ENCODE results near the gene TTC4. TPM values are rescaled to one million over a fixed set of nuclear protein-coding genes. Genes with fewer than 3 reads are reported as not detected.

Gene TTC4
- total RNA-seq, 1 experiment from 2014 or later: 30.8 TPM

GRCh38 chr1:54668567-54668966 is 47.1 kb upstream of the TTC4 start:
- no peaks in the 10 kb centered on the region for H3K4me1 ChIP-seq (ENCODE audit: insufficient read depth, low read length)
- Mint-ChIP-seq H3K9me3 (no peaks in the 10 kb centered on the region), H3K4me3 (no peak overlapping the region), H3K36me3 (ENCODE audit: insufficient read depth in 1 of 3, low read depth in 3 of 3) (no peaks in the 10 kb centered on the region), H3K27me3 (ENCODE audit: low read depth) (peaks cover 4% of the 10 kb centered on the region; the same call in 1 of the 2 replicates), H3K27ac (no peak overlapping the region; a peak in 1 of 7 replicates), H3K4me1 (no peaks in the 10 kb centered on the region; a peak in 2 of 4 replicates)
- H3K56ac ChIP-seq (ENCODE audit: insufficient read length, low read depth, low read length): no peak overlapping the region
- no peak overlapping the region for H4K8ac ChIP-seq (replicated peaks; ENCODE audit: insufficient read length, low read depth, low read length)
- no peaks in the 10 kb centered on the region for H4K20me1 ChIP-seq (ENCODE audit: control insufficient read depth, insufficient read depth, insufficient read length)
- no peak overlapping the region for H3T11ph ChIP-seq (ENCODE audit: low read length)
- no peaks in the 10 kb centered on the region for H3K27me3 ChIP-seq (ENCODE audit: insufficient read depth, low read length)
- no peak overlapping the region for H3K4me2 ChIP-seq (ENCODE audit: insufficient read depth, insufficient read length, low read length)
- H3K79me1 ChIP-seq (ENCODE audit: insufficient read depth, low read depth, low read length, poor library complexity, severe bottlenecking): no peaks in the 10 kb centered on the region
- WGBS (ENCODE audit: extremely low coverage, insufficient read length, low lambda C conversion rate): no CpG with 5 or more reads among the region's 2 CpGs
- H4K91ac ChIP-seq (ENCODE audit: insufficient read length, low read depth, low read length): no peak overlapping the region
- H2AK5ac ChIP-seq (ENCODE audit: insufficient read length, low read length): no peak overlapping the region
- no peak overlapping the region for H3K4ac ChIP-seq (ENCODE audit: low read depth, low read length)
- TF ChIP-seq CTCF (conservative IDR thresholded peaks at IDR 0.05): peak; percentile 39
- no peak overlapping the region for H2BK20ac ChIP-seq (ENCODE audit: low read depth, low read length, poor library complexity, severe bottlenecking)
- H3K23me2 ChIP-seq (ENCODE audit: insufficient read length, low read depth, low read length, poor library complexity, severe bottlenecking): no peaks in the 10 kb centered on the region
- DNase-seq: no peak
- no peak overlapping the region for H3K18ac ChIP-seq (ENCODE audit: insufficient read length, low read depth, low read length)
- H2BK15ac ChIP-seq (ENCODE audit: low read depth, low read length): no peak overlapping the region
- no peak overlapping the region for H2AFZ ChIP-seq (ENCODE audit: low read length)
- no peak overlapping the region for H3K23ac ChIP-seq (ENCODE audit: insufficient read length, low read depth, low read length)
- H3K9me3 ChIP-seq (ENCODE audit: control insufficient read depth, low read depth, low read length): no peaks in the 10 kb centered on the region
- no peak overlapping the region for H4K5ac ChIP-seq (ENCODE audit: insufficient read length, low read depth, low read length)
- H2BK120ac ChIP-seq (ENCODE audit: low read depth, low read length, poor library complexity, severe bottlenecking): no peak overlapping the region
- no peak overlapping the region for H2BK12ac ChIP-seq (ENCODE audit: insufficient read length, low read depth, low read length)
- no peaks in the 10 kb centered on the region for H3K79me2 ChIP-seq (ENCODE audit: insufficient read depth, low read length)
- H3K27ac ChIP-seq (ENCODE audit: insufficient read length, low read depth, low read length): no peak overlapping the region
- H3K14ac ChIP-seq (ENCODE audit: insufficient read depth, low read length): no peak overlapping the region
- no peak overlapping the region for H3K9ac ChIP-seq (ENCODE audit: extremely low read depth, insufficient read length, low read length)
- H2BK5ac ChIP-seq (ENCODE audit: insufficient read length, low read length): no peak overlapping the region
